HG02981 (cell line): ENCODE data around the gene OLR1.
"Not testable (repeated sequence)": the region's sequence is repeated elsewhere in the genome, so short reads cannot be mapped to it uniquely, and the experiment has no call there.

Source experiments
- ATAC-seq: cut with Tn5 transposase; IDR thresholded peaks from one replicate; pipeline ENCODE4 v1.9.1; 2021; ENCODE audit warnings: mild to moderate bottlenecking, moderate library complexity; ENCODE audit not compliant: unreplicated experiment

Gene OLR1

DNA sequence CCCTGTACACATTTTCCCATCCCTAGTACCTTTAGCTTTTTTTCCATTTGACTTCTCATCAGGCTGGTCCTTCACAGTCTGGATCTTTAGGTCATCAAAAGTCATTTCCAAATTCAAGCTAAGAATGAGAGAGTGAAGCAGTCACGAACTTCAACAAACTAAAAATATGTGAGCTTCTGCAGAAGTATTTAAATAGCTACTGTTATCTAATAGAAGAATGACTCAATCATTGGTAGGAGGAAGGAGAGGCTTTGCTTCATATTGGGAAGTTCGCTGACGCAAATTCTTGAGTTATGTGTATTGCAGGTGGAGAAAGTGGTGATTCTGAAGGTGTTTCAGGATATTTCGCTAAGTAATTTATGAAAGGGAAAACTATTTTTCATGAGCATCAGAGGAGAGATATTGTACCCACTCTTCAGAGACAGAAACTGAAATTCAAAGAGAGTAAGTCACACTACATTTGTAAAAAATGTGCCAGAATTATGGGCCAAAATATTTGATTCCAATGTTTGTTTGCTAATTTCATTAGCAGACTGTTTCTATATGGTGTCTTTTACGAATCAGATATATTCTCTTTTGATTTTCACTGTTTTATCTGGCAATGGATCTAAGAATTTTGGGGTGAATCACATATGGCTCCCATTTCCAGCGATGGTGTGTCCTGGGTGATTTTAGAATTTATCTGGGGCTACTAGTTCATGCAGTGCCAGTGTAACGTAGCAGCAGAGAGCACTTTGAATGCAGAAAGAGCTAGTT is at the start of gene OLR1:
Gene OLR1 (minus strand): TSS at position 160 of the 756 bp plus-strand sequence. CDS start 55 bp downstream, at position 105.
- no peak for ATAC-seq

DNA sequence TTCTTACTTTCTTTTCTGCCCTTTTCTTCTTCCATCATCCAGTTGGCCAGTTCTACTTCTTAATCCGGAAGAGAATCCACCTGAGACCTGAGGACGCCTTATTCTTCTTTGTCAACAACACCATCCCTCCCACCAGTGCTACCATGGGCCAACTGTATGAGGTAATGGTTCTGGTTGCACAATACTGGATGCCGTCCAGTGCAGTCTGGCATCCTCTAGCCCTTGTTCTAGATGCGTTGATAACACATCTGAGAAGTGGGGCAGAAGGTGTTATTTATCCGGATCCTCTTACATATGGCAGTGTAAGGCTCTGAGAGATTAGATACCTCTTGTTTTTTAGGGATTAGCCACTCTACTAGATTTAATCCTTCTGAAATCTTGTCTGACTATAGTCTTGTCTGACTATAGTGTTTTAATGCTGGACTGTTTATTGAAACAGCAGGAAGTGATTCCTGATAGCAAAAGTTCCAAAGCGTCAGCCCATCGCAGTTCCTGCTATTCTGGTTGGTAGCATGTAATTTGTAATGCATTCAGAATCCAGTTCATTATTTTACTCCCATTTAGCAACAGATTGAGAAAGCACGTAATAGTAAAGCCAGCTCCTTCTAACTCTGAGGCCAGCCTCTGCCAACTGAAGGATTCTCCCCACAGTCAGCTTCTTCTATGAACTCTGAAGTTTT is 48.6 kb upstream of the OLR1 start:
- ATAC-seq, result no peak

DNA sequence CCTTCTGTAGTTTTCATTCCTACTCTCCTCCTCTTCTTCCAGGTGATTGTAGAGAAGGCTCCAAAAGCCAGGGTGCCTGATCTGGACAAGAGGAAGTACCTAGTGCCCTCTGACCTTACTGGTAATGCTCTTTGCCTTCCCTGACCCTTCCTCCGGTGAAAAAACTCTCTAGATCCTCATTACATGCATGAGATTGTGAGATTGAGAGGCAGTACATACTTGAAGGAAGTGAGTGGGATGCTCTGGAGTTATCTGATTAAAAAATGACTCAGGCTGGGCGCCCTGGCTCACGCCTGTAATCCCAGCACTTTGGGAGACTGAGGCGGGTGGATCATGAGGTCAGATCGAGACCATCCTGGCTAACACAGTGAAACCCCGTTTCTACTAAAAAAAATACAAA is 46.1 kb upstream of the OLR1 start:
- ATAC-seq, result no peak

DNA sequence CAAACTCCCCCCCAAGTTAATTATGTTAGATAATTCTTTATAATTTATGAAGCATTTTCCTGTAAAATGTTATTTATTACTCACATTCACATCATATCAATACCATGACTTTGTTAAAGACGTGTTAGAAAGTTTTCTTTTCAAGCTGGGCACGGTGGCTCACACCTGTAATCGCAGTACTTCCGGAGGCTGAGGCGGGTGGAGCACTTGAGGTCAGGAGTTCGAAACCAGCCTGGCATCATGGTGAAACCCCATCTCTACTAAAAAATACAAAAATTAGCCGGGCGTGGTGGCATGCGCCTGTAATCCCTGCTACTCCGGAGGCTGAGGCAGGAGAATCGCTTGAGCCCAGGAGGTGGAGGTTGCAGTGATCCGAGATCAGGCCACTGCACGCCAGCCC is 44.0 kb upstream of the OLR1 start:
- not testable (repeated sequence) for ATAC-seq

DNA sequence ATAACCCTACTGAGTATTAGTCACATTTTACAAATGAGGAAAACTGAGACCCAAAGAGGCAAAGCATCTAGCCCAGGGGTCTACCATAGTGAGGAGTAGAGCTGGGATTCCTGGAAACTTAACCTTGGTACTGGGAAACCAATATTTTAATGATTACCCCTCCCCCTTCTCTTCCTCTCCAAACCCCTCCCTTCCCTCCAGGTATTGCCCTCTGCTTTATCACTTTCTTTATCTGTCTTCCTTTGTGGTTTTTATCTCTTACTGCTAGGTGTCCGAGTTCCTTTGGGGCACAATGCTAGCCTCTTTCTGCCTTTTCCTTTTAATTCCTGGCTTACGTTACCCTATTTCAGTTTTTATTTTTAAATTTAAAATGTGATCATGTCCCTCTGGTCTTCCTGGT is 43.5 kb upstream of the OLR1 start:
- ATAC-seq, result no peak

DNA sequence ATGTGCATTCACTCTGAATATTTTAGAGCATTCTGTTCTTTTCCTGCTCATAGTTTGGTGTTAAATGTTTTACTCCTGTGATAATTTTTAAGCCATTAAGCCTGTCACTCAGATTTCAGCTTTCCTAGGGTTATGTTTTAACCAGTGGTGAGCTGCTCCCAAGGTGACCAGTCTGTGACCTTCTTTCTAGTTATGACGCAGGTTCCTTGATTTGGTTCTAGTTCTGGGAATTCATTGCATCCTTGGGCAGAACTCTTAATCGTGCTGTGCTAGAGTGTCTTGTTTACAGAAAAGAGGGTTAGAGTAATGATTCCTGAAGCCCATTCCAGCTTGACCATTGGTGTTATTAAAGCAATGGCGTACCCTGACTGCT is 42.9 kb upstream of the OLR1 start:
- ATAC-seq, result no peak

DNA sequence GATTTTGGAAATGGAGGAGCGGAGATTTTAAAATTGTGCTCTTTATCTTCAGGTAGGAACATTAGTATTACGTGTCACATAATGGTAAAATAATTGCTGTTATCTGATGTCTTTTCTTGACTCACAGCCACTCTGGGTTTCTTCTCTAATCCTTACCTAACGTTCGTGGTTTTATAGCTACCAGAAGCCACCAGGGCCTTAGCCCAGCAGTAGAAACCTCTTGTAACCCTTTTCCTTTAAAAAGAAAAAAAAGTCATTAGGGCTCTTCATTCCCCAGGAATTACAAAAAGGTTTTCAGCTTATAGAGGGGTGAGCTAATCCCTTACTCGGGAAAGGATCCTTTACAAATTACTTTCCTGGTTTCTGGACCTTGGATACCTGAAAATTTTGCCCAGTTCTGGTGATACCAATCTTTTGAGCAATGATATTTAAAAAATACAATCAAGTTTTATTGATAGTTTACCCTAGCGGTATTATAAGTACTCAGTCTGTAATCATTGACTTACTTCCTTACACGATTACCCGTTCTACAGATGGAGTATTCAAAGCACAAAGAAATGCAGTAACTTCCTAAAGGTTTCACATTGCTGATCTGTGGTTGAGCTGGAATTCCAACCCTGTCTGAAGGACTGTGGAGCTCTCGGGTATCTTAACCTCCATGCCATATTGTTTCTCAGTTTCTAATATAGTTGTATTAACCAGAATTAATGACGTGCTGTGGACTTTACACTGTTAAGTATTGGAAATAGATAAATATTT is 42.4 kb upstream of the OLR1 start:
- ATAC-seq, result no peak

DNA sequence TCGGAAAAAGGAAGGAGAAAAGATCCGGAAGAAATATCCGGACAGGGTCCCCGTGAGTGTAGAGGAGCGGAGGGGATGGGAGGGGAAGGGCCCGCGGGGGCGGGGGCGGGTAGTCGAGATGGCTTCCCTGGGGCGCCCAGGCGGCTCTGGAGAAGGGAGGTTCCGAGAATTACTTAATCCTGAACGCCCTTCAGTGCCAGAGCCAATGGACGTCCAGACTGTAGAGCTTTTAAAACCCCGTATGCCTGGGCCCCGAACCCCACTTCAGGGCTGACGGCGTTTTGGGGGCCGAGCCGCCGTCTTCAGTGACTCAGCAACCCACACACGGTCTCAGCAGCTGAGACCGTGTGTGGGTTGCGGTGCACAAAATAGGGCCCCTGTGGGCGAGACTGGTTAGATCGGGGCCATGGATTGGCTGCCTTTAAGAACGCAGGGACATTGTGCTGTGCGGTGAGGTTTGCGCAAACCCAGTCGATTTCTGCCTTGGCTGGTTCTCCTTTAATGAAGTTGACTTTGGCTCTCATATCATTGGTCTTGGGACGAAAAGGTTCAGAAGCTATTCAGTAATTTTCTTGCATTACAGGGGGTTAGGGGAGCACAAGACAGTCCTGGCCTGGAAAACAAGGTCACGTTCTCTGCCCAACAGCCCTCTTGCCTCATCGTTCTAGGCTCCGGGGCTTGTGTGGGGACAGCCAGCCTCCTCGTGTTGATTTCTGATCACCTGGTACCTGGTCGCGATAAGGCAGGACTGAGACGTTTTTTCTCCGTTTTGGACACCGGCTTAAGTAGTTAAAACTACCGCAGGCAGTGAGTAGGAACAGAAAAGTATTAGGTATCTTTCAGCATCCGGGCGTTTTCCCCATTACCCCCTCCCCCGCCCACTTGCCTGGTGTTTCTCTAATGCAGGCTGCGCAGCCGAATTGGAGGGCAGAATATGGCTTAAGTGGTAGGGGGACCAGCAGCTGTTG is 41.5 kb upstream of the OLR1 start:
- peak; percentile 48 for ATAC-seq

DNA sequence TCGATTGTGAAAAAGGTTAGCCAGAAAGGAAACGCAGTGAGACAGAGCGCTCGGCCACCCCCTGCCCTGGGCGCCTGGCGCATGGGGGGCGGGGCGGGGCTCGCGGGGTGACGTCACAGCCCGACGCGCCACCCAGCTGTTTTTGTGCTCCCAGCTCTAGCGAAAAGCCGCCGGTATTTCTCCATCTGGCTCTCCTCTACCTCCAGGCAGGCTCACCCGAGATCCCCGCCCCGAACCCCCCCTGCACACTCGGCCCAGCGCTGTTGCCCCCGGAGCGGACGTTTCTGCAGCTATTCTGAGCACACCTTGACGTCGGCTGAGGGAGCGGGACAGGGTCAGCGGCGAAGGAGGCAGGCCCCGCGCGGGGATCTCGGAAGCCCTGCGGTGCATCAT is 40.8 kb upstream of the OLR1 start, which contains the start of gene GABARAPL1:
Gene GABARAPL1 (plus strand): TSS at position 139 of the 393 bp plus-strand sequence. CDS start 253 bp downstream, at position 392.
- peak; percentile 58 for ATAC-seq

DNA sequence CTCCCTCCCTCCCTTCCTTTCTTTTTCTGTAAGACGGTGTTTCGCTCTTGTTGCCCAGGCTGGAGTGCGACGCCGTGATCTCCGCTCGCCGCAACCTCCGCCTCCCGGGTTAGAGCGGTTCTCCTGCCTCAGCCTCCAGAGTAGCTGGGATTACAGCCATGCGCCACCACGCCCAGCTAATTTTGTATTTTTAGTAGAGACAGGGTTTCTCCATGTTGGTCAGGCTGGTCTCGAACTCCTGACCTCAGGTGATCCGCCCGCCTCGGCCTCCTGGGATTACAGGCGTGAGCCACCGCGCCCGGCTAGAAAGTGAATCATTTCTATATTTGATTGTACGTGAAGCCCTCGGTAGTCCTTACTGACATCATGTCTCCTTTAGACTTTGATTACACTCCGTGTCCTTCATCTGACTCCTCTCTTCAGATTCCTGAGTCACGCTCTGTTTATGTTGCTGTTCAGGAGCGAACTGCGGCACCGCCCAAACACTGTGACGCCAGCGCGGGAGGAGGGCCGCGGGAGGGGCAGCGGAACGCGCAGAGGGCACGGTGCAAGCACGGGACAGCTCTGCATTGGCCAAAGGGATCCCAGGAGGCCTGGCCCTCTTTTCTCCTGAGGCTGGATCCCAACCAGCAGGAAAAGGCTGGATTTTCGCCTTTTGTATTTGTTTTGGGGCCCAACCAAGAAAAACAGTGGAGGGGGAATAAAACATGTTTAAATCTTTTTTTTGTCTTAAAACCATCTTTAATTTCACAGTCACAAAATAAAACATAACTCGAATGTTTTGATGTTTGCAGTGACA is 40.2 kb upstream of the OLR1 start:
- ATAC-seq, result peak; percentile 51

DNA sequence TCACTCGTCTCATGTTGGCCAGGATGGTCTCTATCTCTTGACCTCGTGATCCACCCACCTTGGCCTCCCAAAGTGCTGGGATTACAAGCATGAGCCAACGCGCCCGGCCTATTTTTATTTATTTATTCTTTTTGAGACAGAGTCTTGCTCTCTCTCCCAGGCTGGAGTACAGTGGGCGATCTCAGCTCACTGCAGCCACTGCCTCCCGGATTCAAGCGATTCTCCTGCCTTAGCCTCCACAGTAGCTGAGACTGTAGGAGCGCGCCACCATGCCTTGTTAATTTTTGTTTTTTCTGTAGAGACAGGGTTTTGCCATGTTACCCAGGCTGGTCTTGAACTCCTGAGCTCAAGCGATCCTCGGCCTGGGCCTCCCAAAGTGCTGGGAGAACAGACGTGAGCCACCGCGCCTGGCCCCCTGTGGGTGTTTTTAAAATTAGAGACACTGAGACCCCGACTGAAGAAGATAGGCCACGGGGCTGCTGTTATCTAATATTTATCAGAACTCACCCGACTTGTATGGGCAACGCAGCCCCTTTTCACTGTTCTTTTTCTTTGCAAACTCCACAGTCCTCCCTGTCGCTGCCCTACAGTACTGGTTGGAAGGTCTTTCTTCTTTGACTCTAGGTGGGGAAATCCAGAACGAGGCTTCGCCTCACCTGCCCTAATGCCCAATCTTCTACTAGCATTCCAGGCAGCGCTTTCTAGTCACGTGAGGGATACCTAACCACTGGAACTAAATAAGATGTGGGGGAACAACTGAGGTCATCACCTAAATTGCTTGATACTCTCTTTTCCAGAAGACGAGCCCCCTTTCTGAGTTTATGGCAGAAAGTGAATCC is 39.4 kb upstream of the OLR1 start:
- ATAC-seq, result no peak

DNA sequence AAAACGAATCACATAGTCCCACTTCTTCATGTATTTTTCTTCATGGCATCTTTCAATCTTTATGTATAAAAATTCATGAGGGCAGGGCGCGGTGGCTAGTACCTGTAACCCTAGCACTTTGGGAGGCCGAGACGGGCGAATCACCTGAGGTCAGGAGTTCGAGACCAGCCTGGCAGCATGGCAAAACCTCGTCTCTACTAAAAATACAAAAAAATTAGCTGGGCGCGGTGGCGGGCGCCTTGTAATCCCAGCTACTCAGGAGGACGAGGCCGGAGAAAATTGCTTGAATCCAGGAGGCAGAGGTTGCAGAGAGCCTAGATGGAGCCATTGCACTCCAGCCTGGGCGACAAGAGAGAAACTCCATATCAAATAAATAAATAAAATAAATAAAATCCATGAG is 38.3 kb upstream of the OLR1 start:
- ATAC-seq, result no peak

DNA sequence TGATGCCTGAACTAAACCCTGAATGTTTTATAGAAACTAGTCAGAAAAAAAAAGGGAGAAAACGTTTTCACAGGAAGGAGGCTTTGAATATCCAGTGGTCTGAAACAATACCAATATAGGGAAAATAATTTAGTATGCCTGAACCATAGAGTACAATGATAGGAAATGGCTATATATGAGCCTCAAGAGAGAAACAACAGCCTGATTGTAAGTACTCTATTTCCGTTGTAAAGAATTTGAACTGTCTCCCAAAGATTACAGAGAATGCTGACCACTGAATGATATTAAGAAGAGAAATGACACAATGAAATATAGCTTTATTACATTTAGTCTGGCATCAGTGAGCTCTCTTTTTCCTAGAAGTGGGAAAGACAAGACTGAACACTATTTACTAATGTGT is 35.2 kb upstream of the OLR1 start:
- no peak for ATAC-seq

DNA sequence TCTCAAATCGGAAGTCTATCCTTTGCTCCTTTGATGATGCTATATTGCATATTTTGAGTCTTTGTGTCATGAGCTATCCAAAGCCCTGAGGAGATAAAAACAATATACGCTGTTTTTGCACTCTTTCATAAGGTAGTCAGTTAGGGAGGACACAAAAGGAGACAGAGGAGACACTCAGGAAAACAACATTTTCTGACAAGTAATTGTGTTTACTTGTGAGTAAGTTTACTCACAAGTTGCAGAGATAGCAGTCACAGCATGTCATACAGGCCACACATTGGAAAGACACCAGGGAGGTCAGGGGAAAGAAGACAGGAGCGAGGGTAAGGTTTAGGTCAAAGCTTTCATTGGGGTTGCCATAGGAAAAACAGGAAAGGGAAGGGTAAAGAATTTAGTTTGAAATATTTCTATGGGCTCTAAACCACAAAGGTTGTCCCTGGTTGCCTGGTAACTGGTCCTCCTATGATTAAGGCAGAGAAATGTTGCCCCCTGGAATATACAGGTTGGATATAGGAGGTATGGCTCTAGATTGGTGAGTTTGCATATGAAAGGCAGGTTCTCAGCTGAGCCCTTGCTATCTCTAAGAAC is 33.4 kb upstream of the OLR1 start:
- no peak for ATAC-seq

DNA sequence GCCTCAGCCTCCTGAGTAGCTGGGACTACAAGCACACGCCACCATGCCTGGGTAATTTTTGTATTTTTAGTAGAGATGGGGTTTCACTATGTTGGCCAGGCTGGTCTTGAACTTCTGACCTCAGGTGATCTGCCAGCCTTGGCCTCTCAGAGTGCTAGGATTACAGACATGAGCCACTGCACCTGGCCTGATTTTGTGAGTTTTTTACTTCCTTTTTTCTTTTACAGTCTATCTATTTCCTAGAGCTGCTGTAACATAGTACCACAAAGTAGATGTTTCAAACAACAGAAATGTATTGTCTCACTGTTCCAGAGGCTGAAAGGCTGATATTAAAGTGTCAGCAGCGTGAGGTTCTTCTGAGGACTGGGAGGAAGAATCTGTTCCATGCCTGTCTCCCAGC is 32.6 kb upstream of the OLR1 start:
- not testable (repeated sequence) for ATAC-seq

DNA sequence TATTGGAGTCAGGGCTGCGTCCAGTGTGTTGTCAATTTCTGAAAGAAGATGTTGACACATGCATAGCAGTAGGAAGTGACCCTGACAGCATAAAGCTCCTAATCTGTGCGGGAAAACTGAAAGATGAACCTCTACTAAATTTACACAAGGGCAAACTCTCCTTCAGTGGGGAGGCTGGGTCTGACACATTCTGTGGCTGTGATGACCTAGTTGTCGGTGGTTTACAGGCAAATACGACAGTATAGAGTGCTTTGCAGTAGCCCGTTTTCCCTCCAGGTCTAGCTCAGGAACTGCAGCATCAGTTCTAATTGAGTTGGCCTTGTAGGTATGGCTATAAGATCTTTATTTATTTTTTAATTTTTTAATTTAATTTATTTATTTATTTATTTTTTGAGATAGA is 25.9 kb upstream of the OLR1 start:
- no peak for ATAC-seq

DNA sequence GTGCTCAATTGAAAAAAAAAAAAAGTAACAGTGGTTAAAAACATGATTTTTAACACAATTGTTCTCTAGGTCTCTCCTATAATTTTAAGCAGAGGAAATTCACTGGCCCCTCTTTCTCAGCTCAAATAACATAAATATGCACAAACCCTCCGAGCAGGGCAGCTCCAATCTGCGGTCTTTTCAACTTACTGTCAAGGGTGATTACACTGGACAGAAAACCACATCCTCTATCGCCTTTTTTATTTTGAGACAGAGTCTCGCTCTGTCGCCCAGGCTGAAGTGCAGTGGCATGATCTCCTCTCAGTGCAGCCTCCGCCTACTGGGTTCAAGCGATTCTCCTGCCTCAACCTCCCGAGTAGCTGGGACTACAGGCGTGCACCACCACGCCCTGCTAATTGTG is 24.3 kb upstream of the OLR1 start:
- peak; percentile 90 for ATAC-seq

DNA sequence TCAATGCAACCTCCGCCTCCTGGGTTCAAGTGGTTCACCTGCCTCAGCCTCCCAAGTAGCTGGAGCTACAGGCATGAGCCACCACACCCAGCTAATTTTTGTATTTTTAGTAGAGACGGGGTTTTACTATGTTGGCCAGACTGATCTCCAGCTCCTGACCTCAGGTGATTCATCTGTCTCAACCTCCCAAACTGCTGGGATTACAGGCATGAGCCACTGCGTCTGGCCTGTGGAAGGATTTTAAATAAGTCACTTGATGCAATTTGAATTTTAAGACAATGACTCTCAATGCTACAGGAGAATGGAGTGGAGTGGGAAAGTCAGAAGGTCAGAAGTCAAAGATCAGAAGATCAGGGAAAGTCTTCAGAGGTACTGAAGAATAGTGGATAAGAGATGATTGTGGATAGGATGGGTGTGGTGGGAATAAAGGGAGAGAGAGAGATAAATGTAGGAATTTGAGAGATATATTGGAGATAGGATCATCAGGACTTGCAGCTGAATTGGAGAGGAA is 22.3 kb upstream of the OLR1 start:
- ATAC-seq, result no peak
